ENCODE results near the gene ARRDC3.

GRCh38 chr5:91383027-91383955 is at the start of gene ARRDC3:
- TF ChIP-seq CTCF (IDR thresholded peaks at IDR 0.05; ENCODE audit: low read depth, low read length) = no peak
- TF ChIP-seq EZH2phosphoT487 (IDR thresholded peaks at IDR 0.05; ENCODE audit: low read depth) = no peak

Data from OCI-LY3 (cell line).